ENCODE measurements around the gene SLC44A5. TPM values are rescaled to one million over a fixed set of nuclear protein-coding genes. Genes with fewer than 3 reads are reported as not detected.
A peak's percentile ranks its signal among the peaks of the same experiment; 100 is the strongest.

SLC44A5 gene
- total RNA-seq, 1 experiment from 2014 or later = 2.4 TPM

GRCh38 chr1:75521658-75522057 is 89.3 kb downstream of the SLC44A5 start:
- Mint-ChIP-seq H3K27me3 (ENCODE audit: low read depth) (no peaks in the 10 kb centered on the region), H3K4me3 (no peak overlapping the region), H3K27ac (peak overlapping the region in 1 of 3 experiments; percentile 41; a peak in 1 of 7 replicates), H3K4me1 (peaks cover 12 to 16% of the 10 kb centered on the region in 2 experiments), H3K9me3 (no peaks in the 10 kb centered on the region), H3K36me3 (ENCODE audit: insufficient read depth in 1 of 3, low read depth in 3 of 3) (no peaks in the 10 kb centered on the region)
- H4K8ac ChIP-seq (replicated peaks; ENCODE audit: insufficient read length, low read depth, low read length) = no peak overlapping the region
- no peak overlapping the region for H3T11ph ChIP-seq (ENCODE audit: low read length)
- DNase-seq = no peak
- H3K23ac ChIP-seq (ENCODE audit: insufficient read length, low read depth, low read length) = no peak overlapping the region
- H3K14ac ChIP-seq (ENCODE audit: insufficient read depth, low read length) = no peak overlapping the region
- H4K91ac ChIP-seq (ENCODE audit: insufficient read length, low read depth, low read length) = no peak overlapping the region
- H3K56ac ChIP-seq (ENCODE audit: insufficient read length, low read depth, low read length) = no peak overlapping the region
- H3K9ac ChIP-seq (ENCODE audit: extremely low read depth, insufficient read length, low read length) = no peak overlapping the region
- H3K4me2 ChIP-seq (ENCODE audit: insufficient read depth, insufficient read length, low read length) = no peak overlapping the region
- no peaks in the 10 kb centered on the region for H3K79me2 ChIP-seq (ENCODE audit: insufficient read depth, low read length)
- H3K4me1 ChIP-seq (ENCODE audit: insufficient read depth, low read length) = no peaks in the 10 kb centered on the region; the same call in 1 of the 2 replicates
- H3K27me3 ChIP-seq (ENCODE audit: insufficient read depth, low read length) = no peaks in the 10 kb centered on the region
- H2BK120ac ChIP-seq (ENCODE audit: low read depth, low read length, poor library complexity, severe bottlenecking) = no peak overlapping the region
- H2BK12ac ChIP-seq (ENCODE audit: insufficient read length, low read depth, low read length) = no peak overlapping the region
- H4K5ac ChIP-seq (ENCODE audit: insufficient read length, low read depth, low read length) = no peak overlapping the region
- no peak overlapping the region for H2AK5ac ChIP-seq (ENCODE audit: insufficient read length, low read length)
- H2AFZ ChIP-seq (ENCODE audit: low read length) = no peak overlapping the region
- no peak overlapping the region for H3K27ac ChIP-seq (ENCODE audit: insufficient read length, low read depth, low read length)
- no peak overlapping the region for H2BK5ac ChIP-seq (ENCODE audit: insufficient read length, low read length)
- H3K9me3 ChIP-seq (ENCODE audit: control insufficient read depth, low read depth, low read length) = no peaks in the 10 kb centered on the region
- no peak overlapping the region for H2BK20ac ChIP-seq (ENCODE audit: low read depth, low read length, poor library complexity, severe bottlenecking)
- TF ChIP-seq CTCF (conservative IDR thresholded peaks at IDR 0.05) = no peak
- H3K18ac ChIP-seq (ENCODE audit: insufficient read length, low read depth, low read length) = no peak overlapping the region
- no peak overlapping the region for H2BK15ac ChIP-seq (ENCODE audit: low read depth, low read length)
- no peak overlapping the region for H3K4ac ChIP-seq (ENCODE audit: low read depth, low read length)
- no CpG with 5 or more reads among the region's 3 CpGs for WGBS (ENCODE audit: extremely low coverage, insufficient read length, low lambda C conversion rate)
- no peaks in the 10 kb centered on the region for H4K20me1 ChIP-seq (ENCODE audit: control insufficient read depth, insufficient read depth, insufficient read length)
- H3K79me1 ChIP-seq (ENCODE audit: insufficient read depth, low read depth, low read length, poor library complexity, severe bottlenecking) = no peaks in the 10 kb centered on the region
- no peaks in the 10 kb centered on the region for H3K23me2 ChIP-seq (ENCODE audit: insufficient read length, low read depth, low read length, poor library complexity, severe bottlenecking)
